GM12878 (cell line): ENCODE data around the gene CUZD1. TPM values are rescaled to one million over a fixed set of nuclear protein-coding genes. Genes with fewer than 3 reads are reported as not detected.

ENCODE experiments used
- ATAC-seq: fragments of 200-7000 bp; cut with Tn5 transposase; 3 replicates; pipeline ENCODE4 v1.9.1; 2020; ENCODE audit warnings: mild to moderate bottlenecking, moderate library complexity
- BruUV-seq: library from RNA; stranded (reverse); fragments of 400-500 nt; replicated peaks from 2 replicates; lab custom pipeline; 2021; lab: Mats Ljungman, UMichigan
- CTCF ChIA-PET: fragments of 300-600 bp; sonication (Branson Sonifier 250); formaldehyde crosslinking; extraction: SDS; loops from one replicate; lab custom pipeline; 2021; ENCODE audit warnings: inconsistent platforms; lab: Yijun Ruan, JAX
- POLR2A ChIA-PET: fragments of 350-600 bp; formaldehyde crosslinking; extraction: SDS; loops from one replicate; lab custom pipeline; 2021; ENCODE audit warnings: inconsistent platforms; lab: Charles Lee
- RAD21 ChIA-PET: fragments of 300-600 bp; sonication (Branson Sonifier 250); formaldehyde crosslinking; loops from one replicate; lab custom pipeline; 2023; ENCODE audit warnings: antibody characterized with exemption; ENCODE audit not compliant: unreplicated experiment; lab: Charles Lee
- SMC1A ChIA-PET: fragments of 300-600 bp; sonication (Branson Sonifier 250); formaldehyde crosslinking; loops from one replicate; lab custom pipeline; 2023; ENCODE audit not compliant: unreplicated experiment, uncharacterized antibody; lab: Charles Lee
- DNase-seq: peaks from one replicate; pipeline ENCODE4 v3.0.0-alpha.2; 2011; ENCODE audit warnings: low read depth, low spot score
- FAIRE-seq: peaks from 3 replicates; lab custom pipeline; 2011; peaks lifted over from hg19 to GRCh38; lab: Jason Lieb, UNC
- H2AFZ ChIP-seq: 2 replicates; pipeline ENCODE4 v1.6.0; 2011; ENCODE audit warnings: low read depth, low read length, control low read depth; ENCODE audit not compliant: control insufficient read depth
- H3K27ac ChIP-seq: 2 replicates; pipeline ENCODE4 v1.5.1; 2011; ENCODE audit warnings: control low read depth; ENCODE audit not compliant: control insufficient read depth, insufficient read depth
- H3K27me3 ChIP-seq, 2 experiments: replicated peaks in 1 of 2; 2 replicates each; pipeline versions ENCODE4 v1.6.0 to v1.6.1; 2011; ENCODE audit warnings: low read length in 1 of 2; ENCODE audit not compliant: control insufficient read depth in 2 of 2, insufficient read depth in 2 of 2
- H3K36me3 ChIP-seq, 2 experiments: 2 replicates each; pipeline ENCODE4 v1.5.1; 2011; ENCODE audit warnings: low read length in 1 of 2; ENCODE audit not compliant: control insufficient read depth in 2 of 2, insufficient read depth in 2 of 2
- H3K4me1 ChIP-seq: 2 replicates; pipeline ENCODE4 v1.6.1; 2011; ENCODE audit warnings: mild to moderate bottlenecking, low read length, moderate library complexity, mixed read lengths; ENCODE audit not compliant: control insufficient read depth, insufficient read depth
- H3K4me2 ChIP-seq: 2 replicates; pipeline ENCODE4 v1.6.0; 2011; ENCODE audit warnings: control low read depth; ENCODE audit not compliant: control insufficient read depth, insufficient read depth
- H3K4me3 ChIP-seq: fragments of 200-600 bp; sonication (generic); 2 replicates; pipeline ENCODE4 v1.5.1; 2016
- H3K79me2 ChIP-seq: 2 replicates; pipeline ENCODE4 v1.6.0; 2011; ENCODE audit warnings: low read length; ENCODE audit not compliant: control insufficient read depth, insufficient read depth
- H3K9ac ChIP-seq: 2 replicates; pipeline ENCODE4 v1.8.0; 2011; ENCODE audit warnings: low read length, control low read depth, mixed read lengths; ENCODE audit not compliant: control insufficient read depth, insufficient read depth
- H3K9me3 ChIP-seq: replicated peaks from 3 replicates; pipeline ENCODE4 v1.5.1; 2011; ENCODE audit warnings: mild to moderate bottlenecking, low read length; ENCODE audit not compliant: control insufficient read depth, insufficient read depth
- H4K20me1 ChIP-seq: 2 replicates; pipeline ENCODE4 v1.6.0; 2011; ENCODE audit not compliant: control insufficient read depth, insufficient read depth
- BRCA1 ChIP-seq: IDR thresholded peaks from 2 replicates; pipeline ENCODE4 v1.6.1; 2011; ENCODE audit warnings: low read depth, low read length, improper control_type of control experiment
- EP300 ChIP-seq, 2 experiments: fragments of 150-350 bp in 1 of 2; IDR thresholded peaks; 2 replicates each; pipeline ENCODE4 v1.6.1; 2011 to 2012; ENCODE audit warnings: low read depth in 2 of 2, low read length in 2 of 2, borderline replicate concordance in 1 of 2, improper control_type of control experiment in 1 of 2, inconsistent platforms in 1 of 2; ENCODE audit not compliant: control insufficient read depth in 1 of 2
- MEF2B ChIP-seq: fragments of 450-650 bp; IDR thresholded peaks from 2 replicates; pipeline ENCODE4 v1.6.1; 2018; ENCODE audit warnings: mild to moderate bottlenecking, moderate library complexity; ENCODE audit not compliant: partially characterized antibody, poor library complexity, severe bottlenecking
- SUZ12 ChIP-seq: fragments of 200-600 bp; sonication (generic); IDR thresholded peaks from one replicate; pipeline ENCODE4 v1.6.1; 2018; ENCODE audit warnings: antibody characterized with exemption, mild to moderate bottlenecking; ENCODE audit not compliant: unreplicated experiment
- ZNF207 ChIP-seq: fragments of 450-650 bp; IDR thresholded peaks from 2 replicates; pipeline ENCODE4 v1.6.1; 2014; ENCODE audit warnings: antibody characterized with exemption, mild to moderate bottlenecking, borderline replicate concordance
- WGBS: methylation state at CpG from one replicate; pipeline ENCODE4 v1.1.6; 2016; ENCODE audit warnings: low lambda C conversion rate; ENCODE audit not compliant: insufficient replicate concordance, insufficient coverage; ENCODE audit errors: missing lambda C conversion rate; 5-methylcytosine and 5-hydroxymethylcytosine counted together
- in situ Hi-C: fragments of 300-500 bp; cut with MboI; formaldehyde crosslinking; loops from 9 replicates; pipeline ENCODE4 v1.14.3; 2018; ENCODE audit warnings: mixed read lengths
- intact Hi-C: fragments of 100-400 bp; cut with micrococcal nuclease; formaldehyde crosslinking; loops from one replicate; pipeline ENCODE4 v1.14.2; 2022; ENCODE audit not compliant: unreplicated experiment
- polyA plus RNA-seq, 11 experiments: library from polyadenylated mRNA; depleted of rRNA in 4 of 11; unstranded in 6 of 11; stranded (reverse) in 5 of 11; fragments of >200 nt; fragmentation: Nextera tagmentation in 4 of 11; fragmentation: Illumina TruSeq in 1 of 11; extraction: Ambion mirVana in 4 of 11; extraction: Trizol in 1 of 11; gene quantifications; 1 replicate in 1 of 11; 2 replicates in 10 of 11; pipeline versions ENCODE4 v1.2.1 to v1.2.3, GENCODE V29; 2011 to 2016; ENCODE audit warnings: inconsistent platforms in 2 of 11, missing spikeins in 2 of 11, low read depth in 1 of 11
- total RNA-seq, 4 experiments: library from RNA; depleted of rRNA in 3 of 4; stranded (reverse); fragments of >200 nt in 3 of 4; fragmentation: Illumina TruSeq in 1 of 4; extraction: Trizol in 1 of 4; gene quantifications; 2 replicates each; pipeline versions ENCODE4 v1.2.1 to v1.2.3, GENCODE V29; 2013 to 2021
- TF ChIP-seq, protein P1 (sequence below): fragments of 450-650 bp; IDR thresholded peaks from 2 replicates; pipeline ENCODE4 v1.6.1; 2017; ENCODE audit warnings: mild to moderate bottlenecking, moderate library complexity
- TF ChIP-seq, protein P2 (sequence below): fragments of 450-650 bp; IDR thresholded peaks from 2 replicates; pipeline ENCODE4 v1.6.1; 2017; ENCODE audit warnings: mild to moderate bottlenecking, moderate library complexity

CUZD1 gene
- total and polyA plus RNA-seq, 10 of the 15 experiments (the other 5 are each of a cell fraction or from before 2014, with no cell fraction given): 0.66 to 2.3 (median 1.5) TPM

DNA sequence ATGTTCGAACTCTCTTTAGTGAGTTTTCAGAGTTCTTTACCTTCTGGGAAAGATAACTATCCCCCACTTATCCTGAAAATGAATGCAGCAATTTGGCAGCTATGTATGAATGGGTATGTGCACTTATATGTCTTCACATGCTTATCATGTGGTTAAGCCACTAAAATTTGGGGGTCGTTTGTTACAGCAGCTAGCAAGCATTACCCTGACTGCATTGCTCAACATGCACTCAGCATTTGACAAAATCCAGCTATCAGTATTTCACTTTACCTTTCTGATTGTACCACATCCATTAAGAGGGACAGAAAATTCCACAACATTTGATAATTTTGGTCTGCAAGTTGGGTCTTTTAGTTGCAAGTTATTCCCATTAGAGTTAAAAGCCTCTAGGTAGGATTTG, 9.7 kb downstream of the CUZD1 start:
- H4K20me1 ChIP-seq: no peaks in the 10 kb centered on the region
- no peak overlapping the region for H3K4me3 ChIP-seq
- ATAC-seq: no peak
- no peak overlapping the region for H3K27ac ChIP-seq
- no peak overlapping the region for H3K4me2 ChIP-seq
- TF ChIP-seq EP300 (IDR thresholded peaks at IDR 0.05; ENCODE audit: borderline replicate concordance in 1 of 2, control insufficient read depth in 1 of 2, low read depth in 2 of 2, low read length in 2 of 2) (no peak), BRCA1 (no peak), SUZ12 (no peak), ZNF207 (no peak), MEF2B (no peak)
- TF ChIP-seq, protein P1, sequence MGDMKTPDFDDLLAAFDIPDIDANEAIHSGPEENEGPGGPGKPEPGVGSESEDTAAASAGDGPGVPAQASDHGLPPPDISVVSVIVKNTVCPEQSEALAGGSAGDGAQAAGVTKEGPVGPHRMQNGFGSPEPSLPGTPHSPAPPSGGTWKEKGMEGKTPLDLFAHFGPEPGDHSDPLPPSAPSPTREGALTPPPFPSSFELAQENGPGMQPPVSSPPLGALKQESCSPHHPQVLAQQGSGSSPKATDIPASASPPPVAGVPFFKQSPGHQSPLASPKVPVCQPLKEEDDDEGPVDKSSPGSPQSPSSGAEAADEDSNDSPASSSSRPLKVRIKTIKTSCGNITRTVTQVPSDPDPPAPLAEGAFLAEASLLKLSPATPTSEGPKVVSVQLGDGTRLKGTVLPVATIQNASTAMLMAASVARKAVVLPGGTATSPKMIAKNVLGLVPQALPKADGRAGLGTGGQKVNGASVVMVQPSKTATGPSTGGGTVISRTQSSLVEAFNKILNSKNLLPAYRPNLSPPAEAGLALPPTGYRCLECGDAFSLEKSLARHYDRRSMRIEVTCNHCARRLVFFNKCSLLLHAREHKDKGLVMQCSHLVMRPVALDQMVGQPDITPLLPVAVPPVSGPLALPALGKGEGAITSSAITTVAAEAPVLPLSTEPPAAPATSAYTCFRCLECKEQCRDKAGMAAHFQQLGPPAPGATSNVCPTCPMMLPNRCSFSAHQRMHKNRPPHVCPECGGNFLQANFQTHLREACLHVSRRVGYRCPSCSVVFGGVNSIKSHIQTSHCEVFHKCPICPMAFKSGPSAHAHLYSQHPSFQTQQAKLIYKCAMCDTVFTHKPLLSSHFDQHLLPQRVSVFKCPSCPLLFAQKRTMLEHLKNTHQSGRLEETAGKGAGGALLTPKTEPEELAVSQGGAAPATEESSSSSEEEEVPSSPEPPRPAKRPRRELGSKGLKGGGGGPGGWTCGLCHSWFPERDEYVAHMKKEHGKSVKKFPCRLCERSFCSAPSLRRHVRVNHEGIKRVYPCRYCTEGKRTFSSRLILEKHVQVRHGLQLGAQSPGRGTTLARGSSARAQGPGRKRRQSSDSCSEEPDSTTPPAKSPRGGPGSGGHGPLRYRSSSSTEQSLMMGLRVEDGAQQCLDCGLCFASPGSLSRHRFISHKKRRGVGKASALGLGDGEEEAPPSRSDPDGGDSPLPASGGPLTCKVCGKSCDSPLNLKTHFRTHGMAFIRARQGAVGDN: no peak
- TF ChIP-seq, protein P2, sequence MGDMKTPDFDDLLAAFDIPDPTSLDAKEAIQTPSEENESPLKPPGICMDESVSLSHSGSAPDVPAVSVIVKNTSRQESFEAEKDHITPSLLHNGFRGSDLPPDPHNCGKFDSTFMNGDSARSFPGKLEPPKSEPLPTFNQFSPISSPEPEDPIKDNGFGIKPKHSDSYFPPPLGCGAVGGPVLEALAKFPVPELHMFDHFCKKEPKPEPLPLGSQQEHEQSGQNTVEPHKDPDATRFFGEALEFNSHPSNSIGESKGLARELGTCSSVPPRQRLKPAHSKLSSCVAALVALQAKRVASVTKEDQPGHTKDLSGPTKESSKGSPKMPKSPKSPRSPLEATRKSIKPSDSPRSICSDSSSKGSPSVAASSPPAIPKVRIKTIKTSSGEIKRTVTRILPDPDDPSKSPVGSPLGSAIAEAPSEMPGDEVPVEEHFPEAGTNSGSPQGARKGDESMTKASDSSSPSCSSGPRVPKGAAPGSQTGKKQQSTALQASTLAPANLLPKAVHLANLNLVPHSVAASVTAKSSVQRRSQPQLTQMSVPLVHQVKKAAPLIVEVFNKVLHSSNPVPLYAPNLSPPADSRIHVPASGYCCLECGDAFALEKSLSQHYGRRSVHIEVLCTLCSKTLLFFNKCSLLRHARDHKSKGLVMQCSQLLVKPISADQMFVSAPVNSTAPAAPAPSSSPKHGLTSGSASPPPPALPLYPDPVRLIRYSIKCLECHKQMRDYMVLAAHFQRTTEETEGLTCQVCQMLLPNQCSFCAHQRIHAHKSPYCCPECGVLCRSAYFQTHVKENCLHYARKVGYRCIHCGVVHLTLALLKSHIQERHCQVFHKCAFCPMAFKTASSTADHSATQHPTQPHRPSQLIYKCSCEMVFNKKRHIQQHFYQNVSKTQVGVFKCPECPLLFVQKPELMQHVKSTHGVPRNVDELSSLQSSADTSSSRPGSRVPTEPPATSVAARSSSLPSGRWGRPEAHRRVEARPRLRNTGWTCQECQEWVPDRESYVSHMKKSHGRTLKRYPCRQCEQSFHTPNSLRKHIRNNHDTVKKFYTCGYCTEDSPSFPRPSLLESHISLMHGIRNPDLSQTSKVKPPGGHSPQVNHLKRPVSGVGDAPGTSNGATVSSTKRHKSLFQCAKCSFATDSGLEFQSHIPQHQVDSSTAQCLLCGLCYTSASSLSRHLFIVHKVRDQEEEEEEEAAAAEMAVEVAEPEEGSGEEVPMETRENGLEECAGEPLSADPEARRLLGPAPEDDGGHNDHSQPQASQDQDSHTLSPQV: no peak
- H3K9me3 ChIP-seq: no peaks in the 10 kb centered on the region
- no peak for FAIRE-seq
- H3K4me1 ChIP-seq: no peaks in the 10 kb centered on the region
- DNase-seq: no peak
- BruUV-seq: no TSS peak
- ChIA-PET SMC1A (interaction anchor here (0.9 kb wide), 1 partner anchor 11 kb away, joined by 3 read pairs; no protein-coding TSS in a partner anchor), RAD21 (no interaction called here), POLR2A (interaction anchor here (1.4 kb wide), 1 partner anchor 9 kb away, joined by 5 read pairs; no protein-coding TSS in a partner anchor), CTCF (interaction anchor here (1.5 kb wide), 1 partner anchor 9 kb away, joined by 5 read pairs; no protein-coding TSS in a partner anchor)
- peaks cover 0 to 2% of the 10 kb centered on the region in 2 experiments; a peak in 1 of 4 replicates for H3K36me3 ChIP-seq
- H3K79me2 ChIP-seq: no peaks in the 10 kb centered on the region
- H2AFZ ChIP-seq: no peak overlapping the region
- no peaks in the 10 kb centered on the region for H3K27me3 ChIP-seq
- WGBS: 76% methylated on average over 2 of the region's 2 CpGs
- H3K9ac ChIP-seq: no peak overlapping the region
- in situ Hi-C loops (no loop called here), intact Hi-C loops (no loop called here)
